GM12878 (cell line): ENCODE measurements around the gene UAP1. TPM values are rescaled to one million over a fixed set of nuclear protein-coding genes. Genes with fewer than 3 reads are reported as not detected.
A peak's percentile ranks its signal among the peaks of the same experiment; 100 is the strongest.

Experiments
- ATAC-seq: fragments of 200-7000 bp; cut with Tn5 transposase; 3 replicates; pipeline ENCODE4 v1.9.1; 2020; ENCODE audit warnings: mild to moderate bottlenecking, moderate library complexity
- BruUV-seq: library from RNA; stranded (reverse); fragments of 400-500 nt; replicated peaks from 2 replicates; lab custom pipeline; 2021; lab: Mats Ljungman, UMichigan
- CTCF ChIA-PET: fragments of 300-600 bp; sonication (Branson Sonifier 250); formaldehyde crosslinking; extraction: SDS; loops from one replicate; lab custom pipeline; 2021; ENCODE audit warnings: inconsistent platforms; lab: Yijun Ruan, JAX
- POLR2A ChIA-PET: fragments of 350-600 bp; formaldehyde crosslinking; extraction: SDS; loops from one replicate; lab custom pipeline; 2021; ENCODE audit warnings: inconsistent platforms; lab: Charles Lee
- RAD21 ChIA-PET: fragments of 300-600 bp; sonication (Branson Sonifier 250); formaldehyde crosslinking; loops from one replicate; lab custom pipeline; 2023; ENCODE audit warnings: antibody characterized with exemption; ENCODE audit not compliant: unreplicated experiment; lab: Charles Lee
- SMC1A ChIA-PET: fragments of 300-600 bp; sonication (Branson Sonifier 250); formaldehyde crosslinking; loops from one replicate; lab custom pipeline; 2023; ENCODE audit not compliant: unreplicated experiment, uncharacterized antibody; lab: Charles Lee
- DNase-seq: peaks from one replicate; pipeline ENCODE4 v3.0.0-alpha.2; 2011; ENCODE audit warnings: low read depth, low spot score
- FAIRE-seq: peaks from 3 replicates; lab custom pipeline; 2011; peaks lifted over from hg19 to GRCh38; lab: Jason Lieb, UNC
- H2AFZ ChIP-seq: 2 replicates; pipeline ENCODE4 v1.6.0; 2011; ENCODE audit warnings: low read depth, low read length, control low read depth; ENCODE audit not compliant: control insufficient read depth
- H3K27ac ChIP-seq: 2 replicates; pipeline ENCODE4 v1.5.1; 2011; ENCODE audit warnings: control low read depth; ENCODE audit not compliant: control insufficient read depth, insufficient read depth
- H3K27me3 ChIP-seq, 2 experiments: replicated peaks in 1 of 2; 2 replicates each; pipeline versions ENCODE4 v1.6.0 to v1.6.1; 2011; ENCODE audit warnings: low read length in 1 of 2; ENCODE audit not compliant: control insufficient read depth in 2 of 2, insufficient read depth in 2 of 2
- H3K36me3 ChIP-seq, 2 experiments: 2 replicates each; pipeline ENCODE4 v1.5.1; 2011; ENCODE audit warnings: low read length in 1 of 2; ENCODE audit not compliant: control insufficient read depth in 2 of 2, insufficient read depth in 2 of 2
- H3K4me1 ChIP-seq: 2 replicates; pipeline ENCODE4 v1.6.1; 2011; ENCODE audit warnings: mild to moderate bottlenecking, low read length, moderate library complexity, mixed read lengths; ENCODE audit not compliant: control insufficient read depth, insufficient read depth
- H3K4me2 ChIP-seq: 2 replicates; pipeline ENCODE4 v1.6.0; 2011; ENCODE audit warnings: control low read depth; ENCODE audit not compliant: control insufficient read depth, insufficient read depth
- H3K4me3 ChIP-seq: fragments of 200-600 bp; sonication (generic); 2 replicates; pipeline ENCODE4 v1.5.1; 2016
- H3K79me2 ChIP-seq: 2 replicates; pipeline ENCODE4 v1.6.0; 2011; ENCODE audit warnings: low read length; ENCODE audit not compliant: control insufficient read depth, insufficient read depth
- H3K9ac ChIP-seq: 2 replicates; pipeline ENCODE4 v1.8.0; 2011; ENCODE audit warnings: low read length, control low read depth, mixed read lengths; ENCODE audit not compliant: control insufficient read depth, insufficient read depth
- H3K9me3 ChIP-seq: replicated peaks from 3 replicates; pipeline ENCODE4 v1.5.1; 2011; ENCODE audit warnings: mild to moderate bottlenecking, low read length; ENCODE audit not compliant: control insufficient read depth, insufficient read depth
- H4K20me1 ChIP-seq: 2 replicates; pipeline ENCODE4 v1.6.0; 2011; ENCODE audit not compliant: control insufficient read depth, insufficient read depth
- EP300 ChIP-seq, 2 experiments: fragments of 150-350 bp in 1 of 2; IDR thresholded peaks; 2 replicates each; pipeline ENCODE4 v1.6.1; 2011 to 2012; ENCODE audit warnings: low read depth in 2 of 2, low read length in 2 of 2, borderline replicate concordance in 1 of 2, improper control_type of control experiment in 1 of 2, inconsistent platforms in 1 of 2; ENCODE audit not compliant: control insufficient read depth in 1 of 2
- NR2C2 ChIP-seq: IDR thresholded peaks from 2 replicates; pipeline ENCODE4 v1.6.1; 2011; ENCODE audit warnings: borderline replicate concordance, low read depth; ENCODE audit not compliant: control insufficient read depth, insufficient read length
- PKNOX1 ChIP-seq: fragments of 450-650 bp; IDR thresholded peaks from 2 replicates; pipeline ENCODE4 v1.6.1; 2016; ENCODE audit warnings: mild to moderate bottlenecking
- WGBS: methylation state at CpG from one replicate; pipeline ENCODE4 v1.1.6; 2016; ENCODE audit warnings: low lambda C conversion rate; ENCODE audit not compliant: insufficient replicate concordance, insufficient coverage; ENCODE audit errors: missing lambda C conversion rate; 5-methylcytosine and 5-hydroxymethylcytosine counted together
- in situ Hi-C: fragments of 300-500 bp; cut with MboI; formaldehyde crosslinking; loops from 9 replicates; pipeline ENCODE4 v1.14.3; 2018; ENCODE audit warnings: mixed read lengths
- intact Hi-C: fragments of 100-400 bp; cut with micrococcal nuclease; formaldehyde crosslinking; loops from one replicate; pipeline ENCODE4 v1.14.2; 2022; ENCODE audit not compliant: unreplicated experiment
- polyA plus RNA-seq, 11 experiments: library from polyadenylated mRNA; depleted of rRNA in 4 of 11; unstranded in 6 of 11; stranded (reverse) in 5 of 11; fragments of >200 nt; fragmentation: Nextera tagmentation in 4 of 11; fragmentation: Illumina TruSeq in 1 of 11; extraction: Ambion mirVana in 4 of 11; extraction: Trizol in 1 of 11; gene quantifications; 1 replicate in 1 of 11; 2 replicates in 10 of 11; pipeline versions ENCODE4 v1.2.1 to v1.2.3, GENCODE V29; 2011 to 2016; ENCODE audit warnings: inconsistent platforms in 2 of 11, missing spikeins in 2 of 11, low read depth in 1 of 11
- total RNA-seq, 4 experiments: library from RNA; depleted of rRNA in 3 of 4; stranded (reverse); fragments of >200 nt in 3 of 4; fragmentation: Illumina TruSeq in 1 of 4; extraction: Trizol in 1 of 4; gene quantifications; 2 replicates each; pipeline versions ENCODE4 v1.2.1 to v1.2.3, GENCODE V29; 2013 to 2021

Gene UAP1
- total and polyA plus RNA-seq, 10 of the 15 experiments (the other 5 are each of a cell fraction or from before 2014, with no cell fraction given) = 19.2 to 43.0 (median 30.7) TPM

GRCh38 chr1:162530988-162531319, 30.6 kb upstream of the UAP1 start:
- Histone ChIP-seq H3K4me2 (peak overlapping the region; percentile 77), H3K36me3 (peaks cover 0 to 6% of the 10 kb centered on the region in 2 experiments; a peak in 2 of 4 replicates), H3K79me2 (no peaks in the 10 kb centered on the region), H3K9me3 (no peaks in the 10 kb centered on the region), H3K9ac (peak overlapping the region; percentile 27; the same call in 1 of the 2 replicates), H2AFZ (no peak overlapping the region), H3K27me3 (no peaks in the 10 kb centered on the region), H4K20me1 (no peaks in the 10 kb centered on the region), H3K4me1 (peaks cover 19% of the 10 kb centered on the region), H3K4me3 (no peak overlapping the region; the same call in 1 of the 2 replicates), H3K27ac (peak overlapping the region; percentile 64)
- ChIA-PET SMC1A (interaction anchor here (1.0 to 1.2 kb wide), 3 partner anchors 32 to 270 kb away, joined by 3 to 5 read pairs (median 4); no protein-coding TSS in a partner anchor), CTCF (interaction anchor here (0.8 kb wide), 1 partner anchor 9 kb away, joined by 3 read pairs; no protein-coding TSS in a partner anchor), POLR2A (no interaction called here), RAD21 (interaction anchor here (0.9 to 1.4 kb wide), 4 partner anchors 29 to 66 kb away, joined by 3 to 8 read pairs (median 3); no protein-coding TSS in a partner anchor)
- BruUV-seq = no TSS peak
- ATAC-seq (no peak), FAIRE-seq (no peak), DNase-seq (no peak)
- 91% methylated on average over 1 of the region's 1 CpG for WGBS
- TF ChIP-seq PKNOX1 = peak; percentile 62
- no peak for TF ChIP-seq EP300 (IDR thresholded peaks at IDR 0.05; ENCODE audit: borderline replicate concordance in 1 of 2, control insufficient read depth in 1 of 2, low read depth in 2 of 2, low read length in 2 of 2)
- intact Hi-C loops = no loop called here
- in situ Hi-C loops = no loop called here

- no peak overlapping the region for H3K9ac ChIP-seq
- no peaks in the 10 kb centered on the region for H3K27me3 ChIP-seq
- ChIA-PET SMC1A (interaction anchor here (0.9 kb wide), 1 partner anchor 13 kb away, joined by 4 read pairs; no protein-coding TSS in a partner anchor), POLR2A (no interaction called here), RAD21 (no interaction called here), CTCF (no interaction called here)
- TF ChIP-seq EP300 (IDR thresholded peaks at IDR 0.05; ENCODE audit: borderline replicate concordance in 1 of 2, control insufficient read depth in 1 of 2, low read depth in 2 of 2, low read length in 2 of 2) = no peak
- TF ChIP-seq NR2C2 = no peak
- ATAC-seq (no peak), DNase-seq (no peak), FAIRE-seq (no peak)
- intact Hi-C loops (no loop called here), in situ Hi-C loops (no loop called here)
- H3K79me2 ChIP-seq = no peaks in the 10 kb centered on the region
- no peak overlapping the region for H2AFZ ChIP-seq
- BruUV-seq = no TSS peak
- H4K20me1 ChIP-seq = no peaks in the 10 kb centered on the region
- H3K4me2 ChIP-seq = no peak overlapping the region
- no peaks in the 10 kb centered on the region for H3K9me3 ChIP-seq
- H3K27ac ChIP-seq = no peak overlapping the region
- H3K4me3 ChIP-seq = no peak overlapping the region
- WGBS = 21% methylated on average over 1 of the region's 1 CpG
- peaks cover 12% of the 10 kb centered on the region for H3K4me1 ChIP-seq
- H3K36me3 ChIP-seq = no peaks in the 10 kb centered on the region; a peak in 1 of 4 replicates
Measured at GRCh38 chr1:162535501-162535900, 26.0 kb upstream of the UAP1 start.
